Hematopoietic multipotent progenitor cell treated with erythropoietin and hydrocortisone succinate and interleukin-3 and kit ligand, for 15 days (in vitro differentiated cells): ENCODE data around the gene SLC25A47.

Source experiments
- DNase-seq: peaks from one replicate; pipeline ENCODE4 v3.0.0-alpha.2; 2015; ENCODE audit warnings: low spot score

Gene SLC25A47

GRCh38 chr14:100375963-100376735, 53.0 kb downstream of the SLC25A47 start, which contains the start of gene WDR25:
Gene WDR25 (plus strand): TSS chr14:100376485.
- peak; percentile 94 for DNase-seq

DNA sequence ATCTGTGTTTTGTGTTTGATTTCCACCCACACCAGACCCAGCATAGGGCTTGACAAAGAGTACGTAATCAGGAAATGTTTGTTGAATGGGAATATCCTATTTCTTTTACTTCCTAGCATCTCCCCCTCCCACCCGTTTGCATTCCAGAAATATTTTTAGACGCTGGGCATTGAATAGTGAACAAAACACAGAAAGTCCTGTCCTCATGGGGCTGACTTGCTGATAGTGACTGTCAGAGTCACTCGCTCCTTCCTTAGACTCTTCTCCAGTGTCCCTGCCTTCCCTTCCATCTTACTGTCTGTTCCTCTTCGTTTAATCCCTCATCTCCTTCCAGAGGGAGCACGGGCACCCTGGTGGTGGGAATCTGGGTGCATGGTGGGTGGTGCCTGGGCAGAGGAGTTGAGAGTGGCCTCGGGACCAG, 53.6 kb downstream of the SLC25A47 start:
- no peak for DNase-seq
